NB4 (cell line): ENCODE data around the gene LINC01488.

Experiments used
- DNase-seq: peaks from one replicate; pipeline ENCODE4 v3.0.0; 2010; ENCODE audit warnings: low read depth
- H3K4me3 ChIP-seq: one replicate; pipeline ENCODE4 v1.5.1; 2011; ENCODE audit warnings: mild to moderate bottlenecking, low read depth, low read length, moderate library complexity
- CTCF ChIP-seq: IDR thresholded peaks from one replicate; pipeline ENCODE4 v1.5.1; 2012; ENCODE audit warnings: low read depth, low read length
- MYC ChIP-seq: IDR thresholded peaks from 2 replicates; pipeline ENCODE4 v1.6.1; 2011; ENCODE audit warnings: low read depth, low read length
- POLR2A ChIP-seq: IDR thresholded peaks from 2 replicates; pipeline ENCODE4 v1.6.1; 2011; ENCODE audit warnings: mild to moderate bottlenecking; ENCODE audit not compliant: insufficient read length; ENCODE audit errors: extremely low read depth
- TF ChIP-seq, protein P1 (sequence below): IDR thresholded peaks from 2 replicates; pipeline ENCODE4 v1.6.1; 2011; ENCODE audit warnings: low read depth, low read length

Gene LINC01488

DNA sequence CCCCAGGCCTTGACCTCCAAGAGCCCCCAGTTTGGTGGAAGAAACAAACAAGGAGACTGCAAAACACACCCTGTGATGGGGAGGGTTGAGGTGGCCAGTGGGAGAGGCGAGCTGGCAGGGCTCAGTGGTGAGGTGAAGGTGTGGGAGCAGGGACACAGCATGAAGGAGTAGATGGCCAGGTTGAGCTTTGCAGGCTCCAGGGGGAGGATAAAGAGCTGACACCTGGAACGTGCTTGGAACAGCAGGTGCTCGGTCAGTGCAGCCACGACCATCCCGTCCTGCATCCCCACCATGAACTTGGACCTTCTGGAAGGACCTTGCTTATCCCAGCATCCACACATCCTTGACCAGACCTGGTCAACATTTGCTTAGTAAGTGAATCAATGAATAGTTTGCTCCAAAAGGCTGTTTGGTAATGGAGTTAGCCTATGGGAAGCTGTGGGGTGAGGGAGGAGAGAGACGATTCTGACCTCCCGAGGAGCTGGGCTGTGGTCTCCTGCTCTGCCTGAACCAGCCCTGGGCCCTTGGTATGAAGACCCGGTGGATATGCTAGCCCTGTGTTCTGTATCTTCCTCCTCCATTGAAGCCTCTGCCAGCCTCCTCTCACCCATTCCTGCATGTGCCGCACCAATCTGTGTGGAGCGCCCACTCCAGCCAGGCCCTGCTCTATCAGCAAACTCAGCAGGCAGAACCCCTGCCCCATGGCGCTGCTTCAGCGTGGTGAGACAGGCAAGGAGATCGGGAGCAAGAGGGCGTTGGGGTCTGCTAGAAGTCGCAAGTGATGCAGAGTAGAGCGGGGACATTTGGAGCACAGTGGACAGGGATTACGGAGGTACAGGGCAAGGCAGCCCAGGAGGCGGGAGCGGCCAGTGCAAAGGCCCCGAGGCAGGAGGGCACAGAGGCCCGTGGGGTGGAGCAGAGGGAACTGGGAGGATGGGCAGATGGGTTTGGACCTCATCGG is 9.9 kb downstream of the LINC01488 start:
- DNase-seq, result no peak
- TF ChIP-seq CTCF, result no peak
- TF ChIP-seq POLR2A, result no peak
- TF ChIP-seq, protein P1, sequence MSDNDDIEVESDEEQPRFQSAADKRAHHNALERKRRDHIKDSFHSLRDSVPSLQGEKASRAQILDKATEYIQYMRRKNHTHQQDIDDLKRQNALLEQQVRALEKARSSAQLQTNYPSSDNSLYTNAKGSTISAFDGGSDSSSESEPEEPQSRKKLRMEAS, result no peak
- no peak for TF ChIP-seq MYC

DNA sequence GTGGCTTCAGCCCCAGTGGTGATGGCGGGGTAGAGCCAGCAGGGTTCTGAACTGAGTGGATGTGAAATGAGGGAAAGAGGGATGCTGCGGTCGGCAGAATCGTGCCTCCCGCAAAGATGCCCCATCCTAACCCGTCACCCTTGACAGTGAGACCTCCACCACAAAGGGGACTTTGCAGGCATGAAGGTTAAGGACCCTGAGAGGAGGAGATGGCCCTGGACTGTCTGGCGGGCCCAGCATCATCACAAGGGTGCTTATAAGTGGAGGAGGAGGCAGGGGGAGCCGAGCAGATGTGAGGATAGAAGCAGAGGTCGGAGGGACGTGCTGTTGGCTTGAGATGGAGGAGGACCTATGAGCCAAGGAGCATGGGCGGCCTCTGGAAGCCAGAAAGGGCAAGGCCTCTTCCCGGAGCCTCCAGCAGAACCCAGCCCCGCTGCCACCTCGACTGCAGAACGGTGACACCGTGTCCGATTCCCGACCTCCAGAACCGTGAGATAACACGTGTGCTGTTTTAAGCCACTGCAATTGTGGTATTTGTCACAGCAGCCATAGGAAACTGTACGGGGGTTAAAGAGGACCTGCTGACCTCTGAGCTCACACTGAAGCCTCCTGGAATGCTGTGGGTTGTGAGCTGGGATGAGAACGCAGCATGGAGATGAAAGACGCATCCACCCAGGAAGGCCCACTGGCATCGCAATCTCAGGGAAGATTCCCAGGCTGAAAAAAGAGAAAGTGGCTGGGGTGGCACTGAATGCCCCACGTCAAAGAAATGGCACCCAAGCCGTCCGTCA is 10.9 kb downstream of the LINC01488 start:
- no peak overlapping the region for H3K4me3 ChIP-seq
- DNase-seq, result no peak
- TF ChIP-seq MYC (no peak), POLR2A (no peak), CTCF (no peak)
- TF ChIP-seq, protein P1, result no peak

More for the DNA sequence above, 9.9 kb downstream of the LINC01488 start:
- no peak overlapping the region for H3K4me3 ChIP-seq

DNA sequence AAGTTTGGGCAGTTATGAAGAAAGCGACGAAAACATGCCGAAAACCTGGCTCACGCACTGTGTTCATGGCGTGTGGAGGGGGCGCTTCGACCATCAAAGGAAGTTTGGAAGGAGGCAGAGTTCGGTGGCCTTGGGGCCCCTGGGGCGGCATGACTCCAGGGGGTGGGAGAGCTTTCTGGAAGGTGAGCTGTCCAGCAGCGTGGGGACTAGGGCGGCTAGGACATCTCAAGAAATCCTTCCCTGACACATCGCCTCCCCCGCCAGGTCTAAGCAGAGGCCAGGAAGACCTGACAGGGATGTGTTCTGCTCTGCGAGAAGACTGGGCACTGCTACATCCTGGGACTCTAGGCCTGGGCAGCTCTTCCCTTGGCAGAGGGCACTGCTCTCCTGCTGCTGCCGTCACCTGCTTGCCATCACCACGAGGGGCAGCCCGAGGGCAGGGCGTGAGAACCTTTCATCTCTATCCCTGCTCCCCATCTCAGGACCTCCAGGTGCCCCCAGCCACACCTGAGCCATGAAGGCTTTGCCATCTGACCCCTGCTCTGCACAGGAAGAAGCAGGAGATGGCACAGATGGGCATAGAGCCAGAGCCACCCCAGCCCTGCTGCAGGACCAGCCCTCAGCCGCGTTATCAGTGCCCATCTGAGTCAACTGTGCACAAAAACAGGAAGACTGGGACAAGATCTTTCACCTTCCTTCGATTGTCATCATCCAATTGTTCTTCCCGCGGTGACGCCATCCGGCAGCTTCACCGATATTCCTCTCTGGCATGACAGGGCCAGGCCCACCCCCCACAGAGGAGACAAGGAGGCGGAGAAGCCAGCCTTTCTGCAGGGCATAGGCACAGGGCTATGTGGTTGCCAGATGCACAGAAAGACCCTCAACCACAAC is 12.7 kb downstream of the LINC01488 start:
- H3K4me3 ChIP-seq, result no peak overlapping the region
- TF ChIP-seq, protein P1, result no peak
- TF ChIP-seq CTCF (no peak), MYC (no peak), POLR2A (no peak)
- no peak for DNase-seq

GRCh38 chr11:69494851-69495250 is 13.4 kb downstream of the LINC01488 start:
- no peak for DNase-seq
- H3K4me3 ChIP-seq, result no peak overlapping the region
- TF ChIP-seq POLR2A (no peak), CTCF (no peak), MYC (no peak)
- TF ChIP-seq, protein P1, result no peak
